SK-N-SH (cell line): ENCODE results near the gene DAGLB. TPM values are rescaled to one million over a fixed set of nuclear protein-coding genes. Genes with fewer than 3 reads are reported as not detected.

Experiments
- CTCF ChIA-PET: fragments of 300-600, 350-600 bp; formaldehyde crosslinking; extraction: SDS; loops from one replicate; lab custom pipeline; 2021; lab: Yijun Ruan, JAX
- POLR2A ChIA-PET: fragments of 350-600 bp; sonication (Branson Sonifier 250); formaldehyde crosslinking; extraction: SDS; loops from one replicate; lab custom pipeline; 2020; ENCODE audit warnings: antibody characterized with exemption, inconsistent platforms; lab: Yijun Ruan, JAX
- DNase-seq: peaks from one replicate; pipeline ENCODE4 v3.0.0; 2012
- H2AFZ ChIP-seq: fragments of 200-600 bp; sonication (generic); 2 replicates; pipeline ENCODE4 v1.8.1; 2016; ENCODE audit warnings: antibody characterized with exemption, mild to moderate bottlenecking, low read depth
- H3F3A ChIP-seq: fragments of 200-600 bp; sonication (generic); replicated peaks from 2 replicates; pipeline ENCODE3; 2016; ENCODE audit warnings: antibody characterized with exemption, mild to moderate bottlenecking; ENCODE audit not compliant: insufficient read depth
- H3K27ac ChIP-seq, 2 experiments: fragments of 200-500 bp in 1 of 2; fragments of 200-600 bp in 1 of 2; sonication (Bioruptor generic) in 1 of 2; sonication (generic), shearing (Covaris generic) in 1 of 2; 2 replicates each; pipeline versions ENCODE4 v1.5.1 to v1.6.1; 2014 to 2016; ENCODE audit warnings: low read depth in 2 of 2, inconsistent platforms in 1 of 2, low read length in 1 of 2, mild to moderate bottlenecking in 1 of 2, mixed read lengths in 1 of 2
- H3K27me3 ChIP-seq: fragments of 200-600 bp; sonication (generic), shearing (Covaris generic); 2 replicates; pipeline ENCODE4 v1.6.1; 2016; ENCODE audit warnings: mixed run types; ENCODE audit not compliant: insufficient read depth
- H3K36me3 ChIP-seq, 2 experiments: fragments of 200-500 bp in 1 of 2; fragments of 200-600 bp in 1 of 2; sonication (Bioruptor generic) in 1 of 2; sonication (generic) in 1 of 2; replicated peaks in 1 of 2; 2 replicates each; pipeline versions ENCODE3 to v1.5.1; 2014 to 2016; ENCODE audit warnings: low read length in 1 of 2, mild to moderate bottlenecking in 1 of 2; ENCODE audit not compliant: insufficient read depth in 2 of 2, control insufficient read depth in 1 of 2
- H3K4me1 ChIP-seq, 2 experiments: fragments of 200-500 bp in 1 of 2; fragments of 200-600 bp in 1 of 2; sonication (Bioruptor generic) in 1 of 2; sonication (generic), shearing (Covaris generic) in 1 of 2; 2 replicates each; pipeline versions ENCODE4 v1.5.1 to v1.6.1; 2014 to 2016; ENCODE audit warnings: low read depth in 1 of 2, low read length in 1 of 2, mixed run types in 1 of 2; ENCODE audit not compliant: insufficient read depth in 2 of 2, control insufficient read depth in 1 of 2
- H3K4me2 ChIP-seq: fragments of 200-600 bp; sonication (generic), shearing (Covaris generic); 2 replicates; pipeline ENCODE4 v1.6.1; 2017; ENCODE audit warnings: mixed run types
- H3K4me3 ChIP-seq, 2 experiments: fragments of 200-500 bp in 1 of 2; fragments of 200-600 bp in 1 of 2; sonication (Bioruptor generic) in 1 of 2; sonication (generic), shearing (Covaris generic) in 1 of 2; 2 replicates each; pipeline versions ENCODE4 v1.5.1 to v1.8.1; 2014 to 2016; ENCODE audit warnings: low read depth in 2 of 2, inconsistent platforms in 1 of 2, low read length in 1 of 2, mild to moderate bottlenecking in 1 of 2, mixed read lengths in 1 of 2, moderate library complexity in 1 of 2
- H3K79me2 ChIP-seq: fragments of 200-600 bp; sonication (generic); 2 replicates; pipeline ENCODE4 v1.8.1; 2017; ENCODE audit warnings: mild to moderate bottlenecking; ENCODE audit not compliant: insufficient read depth
- H3K9ac ChIP-seq: fragments of 200-600 bp; sonication (generic); 2 replicates; pipeline ENCODE4 v1.6.1; 2017; ENCODE audit warnings: mixed run types
- H3K9me2 ChIP-seq: fragments of 200-600 bp; sonication (generic); 2 replicates; pipeline ENCODE4 v1.6.1; 2017; ENCODE audit warnings: mixed run types
- H3K9me3 ChIP-seq: fragments of 200-600 bp; sonication (generic); 2 replicates; pipeline ENCODE4 v1.6.1; 2017; ENCODE audit warnings: mixed run types, mild to moderate bottlenecking, moderate library complexity
- H4K20me1 ChIP-seq: fragments of 200-600 bp; sonication (generic); 2 replicates; pipeline ENCODE4 v1.6.1; 2017; ENCODE audit warnings: mild to moderate bottlenecking, mixed run types; ENCODE audit not compliant: insufficient read depth
- CHD2 ChIP-seq: fragments of 150-350 bp; IDR thresholded peaks from 2 replicates; pipeline ENCODE4 v1.6.1; 2018; ENCODE audit warnings: low read length; ENCODE audit not compliant: partially characterized antibody
- CTCF ChIP-seq: fragments of 200-600 bp; sonication (generic); IDR thresholded peaks from 2 replicates; pipeline ENCODE4 v1.6.1; 2017; ENCODE audit warnings: antibody characterized with exemption, mild to moderate bottlenecking, moderate library complexity
- EZH2phosphoT487 ChIP-seq: fragments of 200-600 bp; sonication (generic); IDR thresholded peaks from 2 replicates; pipeline ENCODE4 v1.6.1; 2017; ENCODE audit warnings: low read depth, mixed run types, mild to moderate bottlenecking, antibody characterized with exemption, moderate library complexity, borderline replicate concordance
- FOXJ3 ChIP-seq: sonication (generic); formaldehyde crosslinking; IDR thresholded peaks from 2 replicates; pipeline ENCODE4 v1.5.1; 2020; ENCODE audit warnings: mild to moderate bottlenecking, missing genetic modification reagents
- GABPA ChIP-seq: IDR thresholded peaks from 2 replicates; pipeline ENCODE4 v1.4.0; 2012; ENCODE audit warnings: low read depth, mild to moderate bottlenecking
- MEF2A ChIP-seq: IDR thresholded peaks from 2 replicates; pipeline ENCODE4 v1.4.0; 2012; ENCODE audit warnings: low read depth, borderline replicate concordance
- NFIC ChIP-seq: IDR thresholded peaks from 2 replicates; pipeline ENCODE4 v1.4.0; 2012; ENCODE audit warnings: borderline replicate concordance
- NRF1 ChIP-seq: IDR thresholded peaks from 2 replicates; pipeline ENCODE4 v1.6.1; 2012; ENCODE audit warnings: low read depth, mild to moderate bottlenecking, low read length
- POLR2AphosphoS5 ChIP-seq: IDR thresholded peaks from 2 replicates; pipeline ENCODE4 v1.6.1; 2012; ENCODE audit warnings: low read depth, low read length
- RCOR1 ChIP-seq: fragments of 150-350 bp; IDR thresholded peaks from 2 replicates; pipeline ENCODE4 v1.6.1; 2017; ENCODE audit warnings: antibody characterized with exemption, low read length
- RFX5 ChIP-seq: IDR thresholded peaks from 2 replicates; pipeline ENCODE4 v1.6.1; 2012; ENCODE audit warnings: mild to moderate bottlenecking, improper control_type of control experiment, low read length
- RXRA ChIP-seq: IDR thresholded peaks from 2 replicates; pipeline ENCODE4 v1.4.0; 2012; ENCODE audit warnings: low read depth, mild to moderate bottlenecking, borderline replicate concordance
- SIN3A ChIP-seq: IDR thresholded peaks from 2 replicates; pipeline ENCODE4 v1.6.1; 2012; ENCODE audit warnings: low read depth, mild to moderate bottlenecking, low read length, moderate library complexity, borderline replicate concordance
- SMC3 ChIP-seq: IDR thresholded peaks from 2 replicates; pipeline ENCODE4 v1.6.1; 2012; ENCODE audit warnings: low read depth, low read length, improper control_type of control experiment
- USF1 ChIP-seq: IDR thresholded peaks from 2 replicates; pipeline ENCODE4 v1.4.0; 2012; ENCODE audit warnings: low read depth, borderline replicate concordance
- ZBTB33 ChIP-seq: IDR thresholded peaks from 2 replicates; pipeline ENCODE4 v1.4.0; 2012; ENCODE audit warnings: low read depth, borderline replicate concordance
- WGBS: methylation state at CpG from one replicate; pipeline ENCODE4 v1.1.6; 2017; ENCODE audit warnings: low lambda C conversion rate; 5-methylcytosine and 5-hydroxymethylcytosine counted together
- polyA plus RNA-seq, 3 experiments: library from polyadenylated mRNA; depleted of rRNA; stranded (reverse); fragments of >200 nt; gene quantifications; 2 replicates each; pipeline ENCODE4 v1.2.3, GENCODE V29; 2012
- TF ChIP-seq, protein P1 (sequence below): IDR thresholded peaks from 2 replicates; pipeline ENCODE4 v1.4.0; 2012; ENCODE audit warnings: low read depth
- TF ChIP-seq, protein P2 (sequence below): fragments of 150-350 bp; IDR thresholded peaks from 2 replicates; pipeline ENCODE4 v1.6.1; 2017; ENCODE audit warnings: antibody characterized with exemption, low read length, low read depth, borderline replicate concordance
- TF ChIP-seq, protein P3 (sequence below): IDR thresholded peaks from 2 replicates; pipeline ENCODE4; 2012

The DAGLB gene
- polyA plus RNA-seq, 1 of the 3 experiments (the other 2 are of a cell fraction), result 24.1 TPM

DNA sequence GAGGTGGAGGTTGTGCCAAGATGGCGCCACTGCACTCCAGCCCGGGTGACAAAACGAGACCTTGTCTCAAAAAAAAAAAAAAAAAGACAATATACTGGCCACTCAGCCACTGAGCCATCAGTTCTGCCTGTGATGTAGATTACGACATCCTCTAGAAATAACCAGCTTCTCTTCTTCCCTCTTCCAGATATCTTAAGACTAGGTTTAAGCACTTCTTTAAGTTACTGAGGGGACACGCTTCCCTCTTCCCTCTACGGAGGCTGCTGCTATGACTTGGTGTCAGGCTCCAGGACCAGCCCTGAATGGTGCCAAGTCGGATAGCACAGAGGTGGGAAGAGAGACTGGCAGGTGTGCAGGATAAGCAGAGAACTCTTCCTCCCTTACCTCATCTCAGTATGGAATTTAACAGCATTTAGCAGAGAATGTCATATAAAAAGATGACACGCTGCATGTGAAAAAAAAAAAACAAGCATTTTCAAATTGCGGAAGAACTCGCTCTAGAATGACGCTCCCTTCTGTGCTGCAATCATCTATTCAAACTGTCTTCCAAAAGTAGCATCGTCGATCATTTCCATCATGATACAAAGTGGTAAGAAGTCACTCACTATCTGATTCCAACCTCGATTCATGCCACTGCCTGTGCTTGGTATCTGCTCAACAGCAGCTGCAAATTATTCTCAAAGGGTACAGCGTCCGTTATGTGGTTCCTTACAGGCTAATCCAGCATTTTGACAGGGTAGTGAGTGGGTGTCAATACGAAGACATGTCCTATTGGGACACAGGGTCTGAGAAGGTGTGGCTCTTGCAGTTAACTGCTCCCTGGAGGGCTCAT lies 13.8 kb downstream of the DAGLB start:
- Histone ChIP-seq H3K79me2 (peaks cover 85% of the 10 kb centered on the region), H3F3A (peaks cover 22% of the 10 kb centered on the region), H3K4me2 (no peak overlapping the region), H3K4me3 (no peak overlapping the region), H3K36me3 (peaks cover 14 to 37% of the 10 kb centered on the region in 2 experiments), H3K4me1 (peaks cover 4 to 5% of the 10 kb centered on the region in 2 experiments), H3K9me2 (no peaks in the 10 kb centered on the region), H3K9me3 (no peaks in the 10 kb centered on the region)
- DNase-seq, result no peak
- TF ChIP-seq CHD2 (no peak), USF1 (no peak), NFIC (no peak), ZBTB33 (no peak), SIN3A (no peak), FOXJ3 (no peak), MEF2A (no peak), RFX5 (no peak), GABPA (no peak), SMC3 (no peak), CTCF (no peak), RCOR1 (no peak), POLR2AphosphoS5 (no peak), RXRA (no peak), EZH2phosphoT487 (no peak), NRF1 (no peak)
- TF ChIP-seq, protein P1, sequence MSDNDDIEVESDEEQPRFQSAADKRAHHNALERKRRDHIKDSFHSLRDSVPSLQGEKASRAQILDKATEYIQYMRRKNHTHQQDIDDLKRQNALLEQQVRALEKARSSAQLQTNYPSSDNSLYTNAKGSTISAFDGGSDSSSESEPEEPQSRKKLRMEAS, result no peak
- TF ChIP-seq, protein P2, sequence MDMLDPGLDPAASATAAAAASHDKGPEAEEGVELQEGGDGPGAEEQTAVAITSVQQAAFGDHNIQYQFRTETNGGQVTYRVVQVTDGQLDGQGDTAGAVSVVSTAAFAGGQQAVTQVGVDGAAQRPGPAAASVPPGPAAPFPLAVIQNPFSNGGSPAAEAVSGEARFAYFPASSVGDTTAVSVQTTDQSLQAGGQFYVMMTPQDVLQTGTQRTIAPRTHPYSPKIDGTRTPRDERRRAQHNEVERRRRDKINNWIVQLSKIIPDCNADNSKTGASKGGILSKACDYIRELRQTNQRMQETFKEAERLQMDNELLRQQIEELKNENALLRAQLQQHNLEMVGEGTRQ, result no peak
- TF ChIP-seq, protein P3, sequence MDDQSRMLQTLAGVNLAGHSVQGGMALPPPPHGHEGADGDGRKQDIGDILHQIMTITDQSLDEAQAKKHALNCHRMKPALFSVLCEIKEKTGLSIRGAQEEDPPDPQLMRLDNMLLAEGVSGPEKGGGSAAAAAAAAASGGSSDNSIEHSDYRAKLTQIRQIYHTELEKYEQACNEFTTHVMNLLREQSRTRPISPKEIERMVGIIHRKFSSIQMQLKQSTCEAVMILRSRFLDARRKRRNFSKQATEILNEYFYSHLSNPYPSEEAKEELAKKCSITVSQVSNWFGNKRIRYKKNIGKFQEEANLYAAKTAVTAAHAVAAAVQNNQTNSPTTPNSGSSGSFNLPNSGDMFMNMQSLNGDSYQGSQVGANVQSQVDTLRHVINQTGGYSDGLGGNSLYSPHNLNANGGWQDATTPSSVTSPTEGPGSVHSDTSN, result no peak
- TF ChIP-seq, all 33 proteins: peak for 0
- Histone ChIP-seq H3K27ac (no peak overlapping the region), H4K20me1 (peaks cover 17% of the 10 kb centered on the region), H2AFZ (no peak overlapping the region), H3K27me3 (no peaks in the 10 kb centered on the region), H3K9ac (no peak overlapping the region)
- 96% methylated on average over 17 of the region's 17 CpGs for WGBS
- POLR2A ChIA-PET, result no interaction called here
- CTCF ChIA-PET, result interaction anchor here (1.0 to 1.7 kb wide), 9 partner anchors 9 to 577 kb away, joined by 3 to 15 read pairs (median 4); no protein-coding TSS in a partner anchor
